H1 (cell line): ENCODE data around the gene COMMD1. TPM values are rescaled to one million over a fixed set of nuclear protein-coding genes. Genes with fewer than 3 reads are reported as not detected.

Experiments used
- CTCF ChIA-PET: fragments of 300-600 bp; sonication (Branson Sonifier 250); formaldehyde crosslinking; loops from one replicate; lab custom pipeline; 2021; ENCODE audit not compliant: partially characterized antibody; lab: Charles Lee
- POLR2A ChIA-PET: fragments of 300-600 bp; sonication (Branson Sonifier 250); formaldehyde crosslinking; loops from one replicate; lab custom pipeline; 2021; ENCODE audit warnings: inconsistent platforms; ENCODE audit not compliant: partially characterized antibody; lab: Charles Lee
- DNase-seq, 2 experiments: peaks; one replicate each; pipeline versions ENCODE4 v3.0.0 to v3.0.0-alpha.2; 2010 to 2022; ENCODE audit warnings: low spot score in 2 of 2, low read depth in 1 of 2, mixed read lengths in 1 of 2
- FAIRE-seq: peaks from 2 replicates; lab custom pipeline; 2011; peaks lifted over from hg19 to GRCh38; lab: Jason Lieb, UNC
- H2AFZ ChIP-seq: 2 replicates; pipeline ENCODE4 v1.8.1; 2012; ENCODE audit warnings: low read length, inconsistent platforms
- H2AK5ac ChIP-seq: 2 replicates; pipeline ENCODE4 v1.6.1; 2013; ENCODE audit warnings: low read depth, low read length
- H2BK120ac ChIP-seq: replicated peaks from 2 replicates; pipeline ENCODE3; 2013; ENCODE audit warnings: low read depth, low read length, inconsistent platforms
- H2BK12ac ChIP-seq: 2 replicates; pipeline ENCODE4 v1.6.1; 2013; ENCODE audit warnings: low read depth, low read length
- H2BK15ac ChIP-seq: 2 replicates; pipeline ENCODE4 v1.6.1; 2013; ENCODE audit warnings: low read length
- H2BK20ac ChIP-seq: 2 replicates; pipeline ENCODE4 v1.6.1; 2013; ENCODE audit warnings: low read length
- H2BK5ac ChIP-seq: 2 replicates; pipeline ENCODE4 v1.6.1; 2013; ENCODE audit warnings: low read depth, low read length
- H3K14ac ChIP-seq: 2 replicates; pipeline ENCODE4 v1.6.1; 2013; ENCODE audit warnings: inconsistent platforms; ENCODE audit not compliant: insufficient read length
- H3K18ac ChIP-seq: 2 replicates; pipeline ENCODE4 v1.6.1; 2013; ENCODE audit warnings: low read length; ENCODE audit errors: extremely low read depth
- H3K23ac ChIP-seq: 2 replicates; pipeline ENCODE4 v1.6.1; 2013; ENCODE audit warnings: inconsistent platforms; ENCODE audit not compliant: insufficient read length
- H3K23me2 ChIP-seq: 2 replicates; pipeline ENCODE4 v1.6.1; 2013; ENCODE audit warnings: low read depth, low read length
- H3K27ac ChIP-seq: 2 replicates; pipeline ENCODE4 v1.6.1; 2011; ENCODE audit warnings: low read depth, low read length, inconsistent platforms
- H3K27me3 ChIP-seq, 4 experiments: replicated peaks in 1 of 4; 1 replicate in 1 of 4; 2 replicates in 3 of 4; pipeline versions ENCODE4 v1.6.1 to v1.8.1; 2011 to 2013; ENCODE audit warnings: low read length in 3 of 4, mild to moderate bottlenecking in 3 of 4, inconsistent platforms in 2 of 4, mixed read lengths in 2 of 4, moderate library complexity in 1 of 4; ENCODE audit not compliant: control insufficient read depth in 3 of 4, insufficient read depth in 3 of 4; ENCODE audit errors: extremely low read depth in 1 of 4
- H3K36me3 ChIP-seq, 4 experiments: 2 replicates each; pipeline versions ENCODE4 v1.6.1 to v1.8.1; 2011 to 2013; ENCODE audit warnings: mild to moderate bottlenecking in 4 of 4, low read length in 3 of 4, moderate library complexity in 2 of 4, control low read depth in 1 of 4, inconsistent platforms in 1 of 4; ENCODE audit not compliant: insufficient read depth in 4 of 4, control insufficient read depth in 2 of 4
- H3K4ac ChIP-seq: replicated peaks from 2 replicates; pipeline ENCODE3; 2013; ENCODE audit warnings: low read length, low read depth, mixed read lengths, inconsistent platforms; ENCODE audit not compliant: insufficient read length
- H3K4me1 ChIP-seq, 4 experiments: replicated peaks in 1 of 4; 1 replicate in 1 of 4; 2 replicates in 3 of 4; pipeline versions ENCODE4 v1.6.1 to v1.8.1; 2011 to 2013; ENCODE audit warnings: low read length in 3 of 4, inconsistent platforms in 2 of 4, mixed read lengths in 1 of 4; ENCODE audit not compliant: insufficient read depth in 4 of 4, control insufficient read depth in 3 of 4
- H3K4me2 ChIP-seq, 2 experiments: 2 replicates each; pipeline versions ENCODE4 v1.6.1 to v1.8.1; 2011 to 2013; ENCODE audit warnings: low read depth in 2 of 2, low read length in 2 of 2, control low read depth in 1 of 2, inconsistent platforms in 1 of 2, mild to moderate bottlenecking in 1 of 2; ENCODE audit not compliant: insufficient read depth in 1 of 2
- H3K4me3 ChIP-seq, 4 experiments: fragments of 200-600, 300-600 bp in 1 of 4; sonication (generic), shearing (Covaris generic), sonication (Bioruptor Twin) in 1 of 4; 2 replicates each; pipeline versions ENCODE4 v1.5.1 to v1.8.1; 2011 to 2016; ENCODE audit warnings: low read length in 4 of 4, low read depth in 3 of 4, control low read depth in 2 of 4, inconsistent platforms in 2 of 4, mild to moderate bottlenecking in 2 of 4, mixed read lengths in 1 of 4, moderate library complexity in 1 of 4; ENCODE audit not compliant: insufficient read depth in 2 of 4; ENCODE audit errors: extremely low read depth in 1 of 4
- H3K56ac ChIP-seq: replicated peaks from 2 replicates; pipeline ENCODE3; 2013; ENCODE audit warnings: low read depth, mild to moderate bottlenecking, mixed read lengths, low read length, inconsistent platforms; ENCODE audit not compliant: insufficient read length
- H3K79me1 ChIP-seq: 2 replicates; pipeline ENCODE4 v1.6.1; 2013; ENCODE audit warnings: low read depth, low read length, control low read depth
- H3K79me2 ChIP-seq, 2 experiments: 2 replicates each; pipeline versions ENCODE4 v1.6.1 to v1.8.1; 2012 to 2013; ENCODE audit warnings: low read length in 2 of 2, mild to moderate bottlenecking in 2 of 2, inconsistent platforms in 1 of 2; ENCODE audit not compliant: insufficient read depth in 2 of 2, control insufficient read depth in 1 of 2
- H3K9ac ChIP-seq, 4 experiments: replicated peaks in 1 of 4; 1 replicate in 1 of 4; 2 replicates in 3 of 4; pipeline versions ENCODE4 v1.6.1 to v1.8.1; 2011 to 2013; ENCODE audit warnings: low read depth in 3 of 4, low read length in 3 of 4, control low read depth in 2 of 4, mild to moderate bottlenecking in 2 of 4, moderate library complexity in 2 of 4, inconsistent platforms in 1 of 4; ENCODE audit errors: extremely low read depth in 1 of 4
- H3K9me3 ChIP-seq, 2 experiments: 2 replicates each; pipeline versions ENCODE4 v1.6.1 to v1.8.1; 2012 to 2013; ENCODE audit warnings: mild to moderate bottlenecking in 2 of 2, moderate library complexity in 2 of 2, control low read depth in 1 of 2, inconsistent platforms in 1 of 2, low read depth in 1 of 2, low read length in 1 of 2, mixed read lengths in 1 of 2; ENCODE audit not compliant: insufficient read depth in 2 of 2
- H4K20me1 ChIP-seq, 2 experiments: replicated peaks in 1 of 2; 2 replicates each; pipeline versions ENCODE3 to v1.8.1; 2011 to 2013; ENCODE audit warnings: inconsistent platforms in 2 of 2, low read length in 2 of 2, mild to moderate bottlenecking in 1 of 2; ENCODE audit not compliant: insufficient read depth in 2 of 2, control insufficient read depth in 1 of 2
- H4K5ac ChIP-seq: 2 replicates; pipeline ENCODE4 v1.6.1; 2013; ENCODE audit warnings: low read length, low read depth, mixed read lengths, inconsistent platforms; ENCODE audit not compliant: insufficient read length
- H4K8ac ChIP-seq: 2 replicates; pipeline ENCODE4 v1.8.0; 2013; ENCODE audit warnings: mild to moderate bottlenecking, moderate library complexity, low read length, inconsistent platforms; ENCODE audit not compliant: insufficient read depth; ENCODE audit errors: extremely low read depth
- H4K91ac ChIP-seq: replicated peaks from 2 replicates; pipeline ENCODE3; 2013; ENCODE audit warnings: low read length, mixed read lengths, inconsistent platforms; ENCODE audit not compliant: insufficient read length
- BCL11A ChIP-seq, 2 experiments: IDR thresholded peaks; one replicate each; pipeline ENCODE4 v1.6.1; 2011; ENCODE audit warnings: low read depth in 2 of 2, low read length in 2 of 2, mild to moderate bottlenecking in 2 of 2
- GTF2F1 ChIP-seq: IDR thresholded peaks from 2 replicates; pipeline ENCODE4 v1.6.1; 2012; ENCODE audit warnings: low read depth, low read length, improper control_type of control experiment, borderline replicate concordance
- SUZ12 ChIP-seq: fragments of 200-600 bp; sonication (generic); IDR thresholded peaks from 2 replicates; pipeline ENCODE4 v1.6.1; 2012; ENCODE audit warnings: mild to moderate bottlenecking, inconsistent platforms, low read length, moderate library complexity, mixed read lengths
- TBP ChIP-seq: IDR thresholded peaks from 2 replicates; pipeline ENCODE4 v1.6.1; 2011; ENCODE audit warnings: low read depth, low read length, improper control_type of control experiment
- WGBS, 2 experiments: shearing (Covaris generic) in 1 of 2; methylation state at CpG; one replicate each; pipeline versions ENCODE4 v1.1.6 to v1.1.7; 2013 to 2015; ENCODE audit warnings: low lambda C conversion rate in 2 of 2, mixed read lengths in 2 of 2, inconsistent platforms in 1 of 2, low coverage in 1 of 2, missing lambda C conversion rate in 1 of 2; ENCODE audit not compliant: insufficient replicate concordance in 2 of 2, insufficient coverage in 1 of 2, insufficient read length in 1 of 2; ENCODE audit errors: extremely low coverage in 1 of 2, missing lambda C conversion rate in 1 of 2; 5-methylcytosine and 5-hydroxymethylcytosine counted together
- polyA plus RNA-seq, 7 experiments: library from polyadenylated mRNA; depleted of rRNA in 3 of 7; stranded (reverse) in 5 of 7; unstranded in 2 of 7; fragments of >200 nt in 5 of 7; fragments of 200-250 nt in 2 of 7; gene quantifications; 1 replicate in 5 of 7; 2 replicates in 1 of 7; 4 replicates in 1 of 7; pipeline versions ENCODE4 v1.2.1 to v1.2.3, GENCODE V29; 2011 to 2013; ENCODE audit warnings: missing spikeins in 2 of 7, mixed read lengths in 2 of 7
- total RNA-seq: library from RNA; stranded (reverse); fragmentation: NEBNext Ultra II Directional; extraction: Animal tissue kit (Norgen Biotek cat#: 25700); gene quantifications from 2 replicates; pipeline ENCODE4 v1.2.1, GENCODE V29; 2021
- TF ChIP-seq, protein P1 (sequence below): IDR thresholded peaks from 2 replicates; pipeline ENCODE4 v1.6.1; 2011; ENCODE audit warnings: low read length, improper control_type of control experiment

Gene COMMD1
- total and polyA plus RNA-seq, 2 of the 8 experiments (the other 6 are each of a cell fraction or from before 2014, with no cell fraction given), result 23.5 to 28.3 TPM

DNA sequence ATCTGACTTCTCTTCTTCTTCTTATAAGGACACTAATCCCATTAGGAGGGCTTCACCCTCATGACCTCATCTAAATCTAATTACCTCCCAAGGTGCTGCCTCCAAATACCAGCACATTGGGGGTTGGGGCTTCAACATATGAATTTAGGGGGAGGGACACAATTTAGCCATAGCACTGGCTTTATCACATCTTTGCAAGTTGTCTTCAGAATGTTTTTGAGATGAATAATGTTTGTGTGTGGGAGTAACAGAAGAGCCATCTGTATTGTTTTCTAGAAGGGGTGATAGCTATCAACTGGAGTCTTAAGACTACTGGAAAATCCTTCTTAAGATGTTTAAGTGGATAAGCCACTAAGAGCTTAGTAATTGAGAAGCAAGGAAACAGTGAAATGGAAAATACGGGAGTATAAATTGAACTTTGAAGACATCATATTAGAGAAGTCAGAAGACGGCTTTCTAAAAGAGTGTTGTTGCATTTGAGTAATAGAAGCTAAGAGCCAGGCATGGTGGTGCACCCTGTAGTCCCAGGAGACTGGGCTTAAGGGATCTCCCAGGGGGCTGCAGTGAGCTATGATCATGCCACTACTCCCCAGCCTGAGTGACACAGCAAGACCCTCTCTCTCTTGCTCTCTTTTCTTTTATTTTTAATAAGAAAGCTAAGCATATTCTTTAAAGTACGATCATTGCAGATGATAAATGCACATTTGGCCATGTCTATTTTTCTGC lies 257.8 kb downstream of the COMMD1 start:
- Histone ChIP-seq H3K9ac (no peak overlapping the region), H3K79me1 (no peaks in the 10 kb centered on the region), H3K27me3 (no peaks in the 10 kb centered on the region), H4K20me1 (no peaks in the 10 kb centered on the region), H3K4ac (no peak overlapping the region), H2BK120ac (no peak overlapping the region), H2BK12ac (no peak overlapping the region), H2AK5ac (no peak overlapping the region), H3K18ac (no peak overlapping the region), H3K4me2 (no peak overlapping the region; a peak in 1 of 4 replicates), H3K14ac (no peak overlapping the region), H3K36me3 (no peaks in the 10 kb centered on the region), H2BK15ac (no peak overlapping the region), H2BK20ac (no peak overlapping the region), H3K56ac (no peak overlapping the region), H3K23me2 (no peaks in the 10 kb centered on the region), H3K4me1 (peaks cover 0 to 2% (median 0%) of the 10 kb centered on the region in 4 experiments; a peak in 3 of 7 replicates), H3K23ac (no peak overlapping the region), H4K91ac (no peak overlapping the region), H4K5ac (no peak overlapping the region), H3K79me2 (no peaks in the 10 kb centered on the region), H2BK5ac (no peak overlapping the region), H3K27ac (no peak overlapping the region), H4K8ac (no peak overlapping the region), H3K4me3 (no peak overlapping the region), H3K9me3 (no peaks in the 10 kb centered on the region), H2AFZ (no peak overlapping the region)
- FAIRE-seq (no peak), DNase-seq (no peak)
- WGBS, 2 experiments, result 87% methylated on average over 3 of the region's 3 CpGs; no CpG with 5 or more reads in 1 of the 2 experiments
- ChIA-PET POLR2A (interaction anchor here (1.4 kb wide), 1 partner anchor 16 kb away, joined by 3 read pairs; no protein-coding TSS in a partner anchor), CTCF (interaction anchor here (0.8 to 1.8 kb wide), 2 partner anchors 22 to 135 kb away, joined by 3 to 8 read pairs; no protein-coding TSS in a partner anchor)
- TF ChIP-seq TBP, result no peak
- no peak for TF ChIP-seq SUZ12
- TF ChIP-seq, protein P1, sequence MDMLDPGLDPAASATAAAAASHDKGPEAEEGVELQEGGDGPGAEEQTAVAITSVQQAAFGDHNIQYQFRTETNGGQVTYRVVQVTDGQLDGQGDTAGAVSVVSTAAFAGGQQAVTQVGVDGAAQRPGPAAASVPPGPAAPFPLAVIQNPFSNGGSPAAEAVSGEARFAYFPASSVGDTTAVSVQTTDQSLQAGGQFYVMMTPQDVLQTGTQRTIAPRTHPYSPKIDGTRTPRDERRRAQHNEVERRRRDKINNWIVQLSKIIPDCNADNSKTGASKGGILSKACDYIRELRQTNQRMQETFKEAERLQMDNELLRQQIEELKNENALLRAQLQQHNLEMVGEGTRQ, result no peak
- TF ChIP-seq GTF2F1, result no peak
- TF ChIP-seq BCL11A (IDR thresholded peaks at IDR 0.05; ENCODE audit: low read depth in 2 of 2, low read length in 2 of 2), result no peak
